ENCODE measurements around the gene AMIGO1.

Gene AMIGO1

DNA sequence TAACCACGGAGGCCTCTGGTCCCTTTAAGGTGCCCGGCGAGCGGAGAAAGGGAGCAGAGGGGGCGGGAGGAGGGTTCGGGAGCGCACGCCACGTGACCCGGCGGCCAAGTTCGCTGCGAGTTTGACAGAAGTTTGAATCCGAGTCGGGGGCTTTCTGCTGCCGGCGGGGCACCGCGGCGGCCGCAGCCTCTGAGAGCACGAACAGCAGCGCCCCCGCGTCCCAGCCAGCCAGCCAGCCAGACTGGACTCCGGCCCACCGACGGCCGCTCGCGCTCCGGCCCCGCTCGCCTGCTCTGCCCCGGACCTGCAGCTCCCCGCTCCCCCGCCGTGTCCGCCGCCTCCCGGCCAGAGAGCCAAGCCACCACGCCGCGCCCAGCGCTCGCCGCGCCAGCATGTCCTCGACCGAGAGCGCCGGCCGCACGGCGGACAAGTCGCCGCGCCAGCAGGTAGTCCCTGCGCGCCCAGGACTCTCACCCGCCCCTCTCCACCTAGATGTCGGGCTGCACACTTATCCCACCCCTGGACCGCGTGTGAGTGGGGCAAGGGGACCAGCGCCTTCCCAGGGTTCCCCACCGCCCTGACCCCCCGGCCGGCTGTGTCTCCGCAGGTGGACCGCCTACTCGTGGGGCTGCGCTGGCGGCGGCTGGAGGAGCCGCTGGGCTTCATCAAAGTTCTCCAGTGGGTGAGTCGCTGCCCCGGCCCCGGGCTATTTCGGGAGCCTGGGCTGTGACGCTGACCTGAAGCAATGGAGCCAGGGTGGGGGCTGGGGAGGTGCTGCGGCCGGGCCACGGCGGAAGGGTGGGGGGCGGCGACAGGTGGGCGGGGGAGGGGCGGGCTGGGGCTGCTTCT lies 42.9 kb downstream of the AMIGO1 start, which contains the start of gene SYPL2:
Gene SYPL2 (plus strand): TSS at position 95 of the 849 bp plus-strand sequence. CDS start 298 bp downstream, at position 393.
- Histone ChIP-seq H3K4me2 (ENCODE audit: low read length) (peak within 1 kb of the TSS; percentile 63), H2AFZ (peak within 1 kb of the TSS; percentile 80), H3K36me3 (ENCODE audit: control insufficient read depth, insufficient read depth, low read length) (no peaks in the 10 kb centered on the region), H3K27ac (no peak within 1 kb of the TSS), H3K9me3 (ENCODE audit: control insufficient read depth, low read length) (no peaks in the 10 kb centered on the region), H3K4me1 (no peaks in the 10 kb centered on the region), H3K27me3 (ENCODE audit: control insufficient read depth, insufficient read depth, low read length) (no peaks in the 10 kb centered on the region), H3K9ac (no peak within 1 kb of the TSS), H3K4me3 (ENCODE audit: low read depth, low read length) (peak within 1 kb of the TSS; percentile 64), H3K79me2 (no peaks in the 10 kb centered on the region)
- TF ChIP-seq, protein P1, sequence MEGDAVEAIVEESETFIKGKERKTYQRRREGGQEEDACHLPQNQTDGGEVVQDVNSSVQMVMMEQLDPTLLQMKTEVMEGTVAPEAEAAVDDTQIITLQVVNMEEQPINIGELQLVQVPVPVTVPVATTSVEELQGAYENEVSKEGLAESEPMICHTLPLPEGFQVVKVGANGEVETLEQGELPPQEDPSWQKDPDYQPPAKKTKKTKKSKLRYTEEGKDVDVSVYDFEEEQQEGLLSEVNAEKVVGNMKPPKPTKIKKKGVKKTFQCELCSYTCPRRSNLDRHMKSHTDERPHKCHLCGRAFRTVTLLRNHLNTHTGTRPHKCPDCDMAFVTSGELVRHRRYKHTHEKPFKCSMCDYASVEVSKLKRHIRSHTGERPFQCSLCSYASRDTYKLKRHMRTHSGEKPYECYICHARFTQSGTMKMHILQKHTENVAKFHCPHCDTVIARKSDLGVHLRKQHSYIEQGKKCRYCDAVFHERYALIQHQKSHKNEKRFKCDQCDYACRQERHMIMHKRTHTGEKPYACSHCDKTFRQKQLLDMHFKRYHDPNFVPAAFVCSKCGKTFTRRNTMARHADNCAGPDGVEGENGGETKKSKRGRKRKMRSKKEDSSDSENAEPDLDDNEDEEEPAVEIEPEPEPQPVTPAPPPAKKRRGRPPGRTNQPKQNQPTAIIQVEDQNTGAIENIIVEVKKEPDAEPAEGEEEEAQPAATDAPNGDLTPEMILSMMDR (IDR thresholded peaks at IDR 0.05) = no peak

GRCh38 chr1:109466125-109466451 lies 43.4 kb downstream of the AMIGO1 start:
- no peak overlapping the region for H3K27ac ChIP-seq
- no peak overlapping the region for H3K9ac ChIP-seq
- peak overlapping the region; percentile 80 for H2AFZ ChIP-seq
- H3K79me2 ChIP-seq = no peaks in the 10 kb centered on the region
- no peaks in the 10 kb centered on the region for H3K36me3 ChIP-seq (ENCODE audit: control insufficient read depth, insufficient read depth, low read length)
- TF ChIP-seq, protein P1 (IDR thresholded peaks at IDR 0.05) = no peak
- H3K4me3 ChIP-seq (ENCODE audit: low read depth, low read length) = peak overlapping the region; percentile 64
- H3K4me2 ChIP-seq (ENCODE audit: low read length) = peak overlapping the region; percentile 50
- H3K4me1 ChIP-seq = no peaks in the 10 kb centered on the region
- H3K9me3 ChIP-seq (ENCODE audit: control insufficient read depth, low read length) = no peaks in the 10 kb centered on the region
- no peaks in the 10 kb centered on the region for H3K27me3 ChIP-seq (ENCODE audit: control insufficient read depth, insufficient read depth, low read length)

GRCh38 chr1:109457819-109458218 lies 51.7 kb downstream of the AMIGO1 start:
- H2AFZ ChIP-seq = no peak overlapping the region
- H3K36me3 ChIP-seq (ENCODE audit: control insufficient read depth, insufficient read depth, low read length) = no peaks in the 10 kb centered on the region
- no peaks in the 10 kb centered on the region for H3K27me3 ChIP-seq (ENCODE audit: control insufficient read depth, insufficient read depth, low read length)
- no peak overlapping the region for H3K4me2 ChIP-seq (ENCODE audit: low read length)
- no peaks in the 10 kb centered on the region for H3K9me3 ChIP-seq (ENCODE audit: control insufficient read depth, low read length)
- H3K79me2 ChIP-seq = no peaks in the 10 kb centered on the region
- TF ChIP-seq, protein P1 (IDR thresholded peaks at IDR 0.05) = no peak
- no peaks in the 10 kb centered on the region for H3K4me1 ChIP-seq
- no peak overlapping the region for H3K27ac ChIP-seq
- H3K9ac ChIP-seq = no peak overlapping the region
- H3K4me3 ChIP-seq (ENCODE audit: low read depth, low read length) = no peak overlapping the region

DNA sequence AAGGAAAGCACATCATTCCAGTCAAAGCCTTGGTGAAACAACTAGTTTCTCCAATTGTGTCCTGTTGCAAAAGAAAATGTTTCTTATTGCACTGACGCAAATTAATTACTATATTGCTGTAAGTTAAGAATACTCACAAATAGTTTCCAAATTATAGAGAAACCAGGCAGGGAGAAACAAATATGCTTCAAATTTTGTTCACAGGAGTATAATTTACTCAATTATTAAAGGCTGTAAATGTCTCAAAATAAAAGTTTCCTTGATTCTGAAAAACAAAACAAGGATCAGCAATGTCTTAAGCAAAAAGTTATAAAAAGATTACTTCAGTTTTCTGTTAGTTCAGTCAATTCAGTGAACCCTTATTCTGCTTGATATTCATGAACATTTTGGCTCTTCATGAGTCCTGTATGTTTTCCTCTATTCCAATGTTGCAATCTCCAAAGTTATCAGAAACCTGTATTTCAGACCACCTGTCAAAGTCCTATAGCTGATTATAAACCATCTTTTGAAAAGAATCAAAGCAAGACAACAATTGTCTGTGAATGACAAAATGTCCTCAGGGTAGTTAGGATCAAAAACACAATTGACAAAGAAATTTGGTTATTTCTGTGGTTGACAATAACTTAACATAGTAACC lies 54.9 kb downstream of the AMIGO1 start:
- TF ChIP-seq, protein P1 (IDR thresholded peaks at IDR 0.05) = no peak
- no peak overlapping the region for H3K4me2 ChIP-seq (ENCODE audit: low read length)
- no peaks in the 10 kb centered on the region for H3K36me3 ChIP-seq (ENCODE audit: control insufficient read depth, insufficient read depth, low read length)
- H3K9me3 ChIP-seq (ENCODE audit: control insufficient read depth, low read length) = no peaks in the 10 kb centered on the region
- no peak overlapping the region for H3K27ac ChIP-seq
- H3K9ac ChIP-seq = no peak overlapping the region
- H3K4me3 ChIP-seq (ENCODE audit: low read depth, low read length) = no peak overlapping the region
- no peaks in the 10 kb centered on the region for H3K27me3 ChIP-seq (ENCODE audit: control insufficient read depth, insufficient read depth, low read length)
- H3K79me2 ChIP-seq = no peaks in the 10 kb centered on the region
- H2AFZ ChIP-seq = no peak overlapping the region
- no peaks in the 10 kb centered on the region for H3K4me1 ChIP-seq

All from parathyroid adenoma (tissue), 2 donors.